ENCODE measurements around the gene NTNG1.

The NTNG1 gene

GRCh38 chr1:107486349-107486748, 345.5 kb downstream of the NTNG1 start:
- H3K4me3 ChIP-seq (ENCODE audit: low read length) = no peak overlapping the region
- no peaks in the 10 kb centered on the region for H3K9me3 ChIP-seq (replicated peaks; ENCODE audit: insufficient read depth, low read length)
- H3K9me2 ChIP-seq (replicated peaks; ENCODE audit: insufficient read depth, low read length) = no peaks in the 10 kb centered on the region
- no peaks in the 10 kb centered on the region for H3F3A ChIP-seq (ENCODE audit: insufficient read depth, low read length)
- no peak for TF ChIP-seq EZH2 (optimal IDR thresholded peaks at IDR 0.05; ENCODE audit: low read depth, low read length)
- no peak for TF ChIP-seq EZH2phosphoT487 (IDR thresholded peaks at IDR 0.05; ENCODE audit: low read length)
- TF ChIP-seq CTCF (IDR thresholded peaks at IDR 0.05; ENCODE audit: low read length) = no peak
- H3K27ac ChIP-seq (ENCODE audit: low read length) = no peak overlapping the region
- H3K9ac ChIP-seq (ENCODE audit: low read length) = no peak overlapping the region
- H3K36me3 ChIP-seq (replicated peaks; ENCODE audit: insufficient read depth, low read length) = no peaks in the 10 kb centered on the region
- H3K4me1 ChIP-seq (ENCODE audit: low read length) = 0 out of 2 replicates have a peak, but pooled peaks cover under 1% of the 10 kb centered on the region
- no peaks in the 10 kb centered on the region for H4K20me1 ChIP-seq (ENCODE audit: insufficient read depth, low read length)
- H2AFZ ChIP-seq (ENCODE audit: low read length) = no peak overlapping the region
- no peak for DNase-seq
- H3K27me3 ChIP-seq (replicated peaks; ENCODE audit: insufficient read depth, low read length) = no peaks in the 10 kb centered on the region
- no peaks in the 10 kb centered on the region for H3K79me2 ChIP-seq (ENCODE audit: low read length)
- H3K4me2 ChIP-seq (ENCODE audit: low read depth, low read length) = no peak overlapping the region

- Histone ChIP-seq H3K4me2 (ENCODE audit: low read depth, low read length) (no peak overlapping the region), H3K9ac (ENCODE audit: low read length) (no peak overlapping the region), H3K4me1 (ENCODE audit: low read length) (0 out of 2 replicates have a peak, but pooled peaks cover 6% of the 10 kb centered on the region), H3F3A (ENCODE audit: insufficient read depth, low read length) (no peaks in the 10 kb centered on the region), H3K27ac (ENCODE audit: low read length) (no peak overlapping the region), H3K9me3 (replicated peaks; ENCODE audit: insufficient read depth, low read length) (no peaks in the 10 kb centered on the region), H3K27me3 (replicated peaks; ENCODE audit: insufficient read depth, low read length) (no peaks in the 10 kb centered on the region), H3K36me3 (replicated peaks; ENCODE audit: insufficient read depth, low read length) (no peaks in the 10 kb centered on the region), H2AFZ (ENCODE audit: low read length) (no peak overlapping the region), H4K20me1 (ENCODE audit: insufficient read depth, low read length) (no peaks in the 10 kb centered on the region), H3K9me2 (replicated peaks; ENCODE audit: insufficient read depth, low read length) (no peaks in the 10 kb centered on the region), H3K79me2 (ENCODE audit: low read length) (no peaks in the 10 kb centered on the region), H3K4me3 (ENCODE audit: low read length) (no peak overlapping the region)
- DNase-seq = no peak
- TF ChIP-seq EZH2 (optimal IDR thresholded peaks at IDR 0.05; ENCODE audit: low read depth, low read length) (no peak), CTCF (IDR thresholded peaks at IDR 0.05; ENCODE audit: low read length) (no peak), EZH2phosphoT487 (IDR thresholded peaks at IDR 0.05; ENCODE audit: low read length) (no peak)
Measured at GRCh38 chr1:107487506-107487905, 346.7 kb downstream of the NTNG1 start.

GRCh38 chr1:107491582-107491981, 350.7 kb downstream of the NTNG1 start:
- Histone ChIP-seq H3K27ac (ENCODE audit: low read length) (no peak overlapping the region), H2AFZ (ENCODE audit: low read length) (no peak overlapping the region), H3K79me2 (ENCODE audit: low read length) (no peaks in the 10 kb centered on the region), H3K4me1 (ENCODE audit: low read length) (0 out of 2 replicates have a peak, but pooled peaks cover 6% of the 10 kb centered on the region), H4K20me1 (ENCODE audit: insufficient read depth, low read length) (no peaks in the 10 kb centered on the region), H3K4me3 (ENCODE audit: low read length) (no peak overlapping the region), H3K36me3 (replicated peaks; ENCODE audit: insufficient read depth, low read length) (no peaks in the 10 kb centered on the region), H3F3A (ENCODE audit: insufficient read depth, low read length) (no peaks in the 10 kb centered on the region), H3K27me3 (replicated peaks; ENCODE audit: insufficient read depth, low read length) (no peaks in the 10 kb centered on the region), H3K9me3 (replicated peaks; ENCODE audit: insufficient read depth, low read length) (no peaks in the 10 kb centered on the region), H3K9ac (ENCODE audit: low read length) (no peak overlapping the region), H3K9me2 (replicated peaks; ENCODE audit: insufficient read depth, low read length) (no peaks in the 10 kb centered on the region), H3K4me2 (ENCODE audit: low read depth, low read length) (no peak overlapping the region)
- TF ChIP-seq CTCF (IDR thresholded peaks at IDR 0.05; ENCODE audit: low read length) (no peak), EZH2phosphoT487 (IDR thresholded peaks at IDR 0.05; ENCODE audit: low read length) (no peak), EZH2 (optimal IDR thresholded peaks at IDR 0.05; ENCODE audit: low read depth, low read length) (no peak)
- DNase-seq = no peak

Data from MM.1S (cell line).